ENCODE measurements around the gene STRADA. TPM values are rescaled to one million over a fixed set of nuclear protein-coding genes. Genes with fewer than 3 reads are reported as not detected.
"Not testable (repeated sequence)": the region's sequence is repeated elsewhere in the genome, so short reads cannot be mapped to it uniquely, and the experiment has no call there.

STRADA gene
- polyA plus RNA-seq, 3 donors, result 10.7 to 17.5 (median 16.6) TPM

- H3K27ac ChIP-seq (ENCODE audit: low read depth, low read length), result no peak overlapping the region
- 35 to 68% (median 61%) methylated on average over 5 of the region's 5 CpGs for WGBS, 3 donors
Measured at GRCh38 chr17:63762161-63763078, 20.8 kb upstream of the STRADA start.

GRCh38 chr17:63760771-63761539 is 19.4 kb upstream of the STRADA start:
- no peak overlapping the region for H3K27ac ChIP-seq (ENCODE audit: low read depth, low read length)
- 77 to 89% (median 80%) methylated on average over 10 of the region's 10 CpGs for WGBS, 3 donors

- H3K27ac ChIP-seq (ENCODE audit: low read depth, low read length), result no peak overlapping the region
- WGBS, 3 donors, result 62 to 91% (median 83%) methylated on average over 2 of the region's 2 CpGs
Measured at GRCh38 chr17:63758428-63758827, 16.8 kb upstream of the STRADA start.

GRCh38 chr17:63754046-63754445 is 12.4 kb upstream of the STRADA start:
- WGBS, 3 donors, result 59 to 96% (median 75%) methylated on average over 3 of the region's 3 CpGs
- no peak overlapping the region for H3K27ac ChIP-seq (ENCODE audit: low read depth, low read length)

- WGBS, 3 donors, result 77 to 86% (median 78%) methylated on average over 1 of the region's 1 CpG
- H3K27ac ChIP-seq (ENCODE audit: low read depth, low read length), result no peak overlapping the region
Measured at GRCh38 chr17:63753215-63753614, 11.6 kb upstream of the STRADA start.

GRCh38 chr17:63752707-63753106 is 11.1 kb upstream of the STRADA start:
- H3K27ac ChIP-seq (ENCODE audit: low read depth, low read length), result no peak overlapping the region
- 43 to 90% (median 88%) methylated on average over 1 of the region's 1 CpG for WGBS, 3 donors

- WGBS, 3 donors, result 29 to 56% (median 49%) methylated on average over 8 of the region's 8 CpGs
- H3K27ac ChIP-seq (ENCODE audit: low read depth, low read length), result no peak overlapping the region
Measured at GRCh38 chr17:63751806-63752205, 10.2 kb upstream of the STRADA start.

- 0 to 1% (median 1%) methylated on average over 14 of the region's 14 CpGs for WGBS, 3 donors
- peak overlapping the region; percentile 30 for H3K27ac ChIP-seq (ENCODE audit: low read depth, low read length)
Measured at GRCh38 chr17:63741143-63741407, 524 bp downstream of the STRADA start.

GRCh38 chr17:63740464-63741142 is 996 bp downstream of the STRADA start:
- 25 to 39% (median 35%) methylated on average over 12 of the region's 12 CpGs for WGBS, 3 donors
- H3K27ac ChIP-seq (ENCODE audit: low read depth, low read length), result peak overlapping the region; percentile 30

GRCh38 chr17:63735691-63736090 is 5.9 kb downstream of the STRADA start:
- H3K27ac ChIP-seq (ENCODE audit: low read depth, low read length), result no peak overlapping the region
- WGBS, 3 donors, result 92 to 96% (median 94%) methylated on average over 8 of the region's 8 CpGs

GRCh38 chr17:63722403-63722802 is 19.2 kb downstream of the STRADA start:
- WGBS, 3 donors, result 68 to 86% (median 77%) methylated on average over 2 of the region's 2 CpGs
- no peak overlapping the region for H3K27ac ChIP-seq (ENCODE audit: low read depth, low read length)

- WGBS, 3 donors, result 95 to 98% (median 97%) methylated on average over 5 of the region's 5 CpGs
- not testable (repeated sequence) for H3K27ac ChIP-seq (ENCODE audit: low read depth, low read length)
Measured at GRCh38 chr17:63720194-63720593, 21.4 kb downstream of the STRADA start.

- no peak overlapping the region for H3K27ac ChIP-seq (ENCODE audit: low read depth, low read length)
- 74 to 83% (median 79%) methylated on average over 5 of the region's 5 CpGs for WGBS, 3 donors
Measured at GRCh38 chr17:63718988-63719387, 22.6 kb downstream of the STRADA start.

GRCh38 chr17:63716426-63716825 is 25.2 kb downstream of the STRADA start:
- 72 to 86% (median 78%) methylated on average over 3 of the region's 3 CpGs for WGBS, 3 donors
- no peak overlapping the region for H3K27ac ChIP-seq (ENCODE audit: low read depth, low read length)

GRCh38 chr17:63714550-63715277 is 26.9 kb downstream of the STRADA start:
- 76 to 82% (median 81%) methylated on average over 10 of the region's 10 CpGs for WGBS, 3 donors
- no peak overlapping the region for H3K27ac ChIP-seq (ENCODE audit: low read depth, low read length)

- 87 to 95% (median 89%) methylated on average over 6 of the region's 6 CpGs for WGBS, 3 donors
- no peak overlapping the region for H3K27ac ChIP-seq (ENCODE audit: low read depth, low read length)
Measured at GRCh38 chr17:63709110-63709509, 32.5 kb downstream of the STRADA start.

GRCh38 chr17:63707151-63707550 is 34.4 kb downstream of the STRADA start:
- WGBS, 3 donors, result 88 to 92% (median 91%) methylated on average over 11 of the region's 11 CpGs
- H3K27ac ChIP-seq (ENCODE audit: low read depth, low read length), result no peak overlapping the region

- H3K27ac ChIP-seq (ENCODE audit: low read depth, low read length), result no peak overlapping the region
- WGBS, 3 donors, result 70 to 81% (median 75%) methylated on average over 7 of the region's 7 CpGs
Measured at GRCh38 chr17:63706336-63707082, 35.1 kb downstream of the STRADA start.
